Measurements from ENCODE around the gene ABCB11.

DNA sequence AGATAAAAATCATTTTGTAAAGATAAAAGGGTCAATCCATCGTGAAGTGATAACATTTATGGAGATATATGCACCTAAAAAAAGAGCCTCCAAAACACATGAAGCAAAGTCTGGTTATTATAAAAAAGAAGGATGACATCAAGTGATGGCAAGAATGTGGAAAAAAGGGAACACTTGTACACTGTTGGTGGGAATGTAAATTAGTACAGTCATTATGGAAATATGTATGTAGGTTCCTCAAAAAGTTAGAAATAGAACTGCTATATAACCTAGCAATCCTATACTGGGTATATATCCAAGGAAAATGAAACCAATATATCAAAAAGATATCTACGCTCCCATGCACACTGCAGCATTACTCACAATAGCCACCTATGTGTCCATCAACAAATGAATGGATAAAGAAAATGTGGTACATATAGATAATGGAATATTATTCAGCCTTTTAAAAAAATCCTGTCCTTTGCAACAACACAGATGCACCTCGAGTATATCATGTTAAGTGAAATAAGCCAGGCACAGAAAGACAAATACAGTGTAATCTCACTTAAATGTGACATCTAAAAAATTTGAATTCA is 28.9 kb downstream of the ABCB11 start:
- TF ChIP-seq, protein P1, sequence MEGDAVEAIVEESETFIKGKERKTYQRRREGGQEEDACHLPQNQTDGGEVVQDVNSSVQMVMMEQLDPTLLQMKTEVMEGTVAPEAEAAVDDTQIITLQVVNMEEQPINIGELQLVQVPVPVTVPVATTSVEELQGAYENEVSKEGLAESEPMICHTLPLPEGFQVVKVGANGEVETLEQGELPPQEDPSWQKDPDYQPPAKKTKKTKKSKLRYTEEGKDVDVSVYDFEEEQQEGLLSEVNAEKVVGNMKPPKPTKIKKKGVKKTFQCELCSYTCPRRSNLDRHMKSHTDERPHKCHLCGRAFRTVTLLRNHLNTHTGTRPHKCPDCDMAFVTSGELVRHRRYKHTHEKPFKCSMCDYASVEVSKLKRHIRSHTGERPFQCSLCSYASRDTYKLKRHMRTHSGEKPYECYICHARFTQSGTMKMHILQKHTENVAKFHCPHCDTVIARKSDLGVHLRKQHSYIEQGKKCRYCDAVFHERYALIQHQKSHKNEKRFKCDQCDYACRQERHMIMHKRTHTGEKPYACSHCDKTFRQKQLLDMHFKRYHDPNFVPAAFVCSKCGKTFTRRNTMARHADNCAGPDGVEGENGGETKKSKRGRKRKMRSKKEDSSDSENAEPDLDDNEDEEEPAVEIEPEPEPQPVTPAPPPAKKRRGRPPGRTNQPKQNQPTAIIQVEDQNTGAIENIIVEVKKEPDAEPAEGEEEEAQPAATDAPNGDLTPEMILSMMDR (IDR thresholded peaks at IDR 0.05), result no peak
- no peak for TF ChIP-seq POLR2A (IDR thresholded peaks at IDR 0.05)
